LNCAP (cell line): ENCODE measurements around the gene E2F3.

Source experiments
- TF ChIP-seq, protein P1 (sequence below): fragments of 450-650 bp; IDR thresholded peaks from 2 replicates; pipeline ENCODE4 v1.5.1; 2017; ENCODE audit warnings: mild to moderate bottlenecking

E2F3 gene

DNA sequence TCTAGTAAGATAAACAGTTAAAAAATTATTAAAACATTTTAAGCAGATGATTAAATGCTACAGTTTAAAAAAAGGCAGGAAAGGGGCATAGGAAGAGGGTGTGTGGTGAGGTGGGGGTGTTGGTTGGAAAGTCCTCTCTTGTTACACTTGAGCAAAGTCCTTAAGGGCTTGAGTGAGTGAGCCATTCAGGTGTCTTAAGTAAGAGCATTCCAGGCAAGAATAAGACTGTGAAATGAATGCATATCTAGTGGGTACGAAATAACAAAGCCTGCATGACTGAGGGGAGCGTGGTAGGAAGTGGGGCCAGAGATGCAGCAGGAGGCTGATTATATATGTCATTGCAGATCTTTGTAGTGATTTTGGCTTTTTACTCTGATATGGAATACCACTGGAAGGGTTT, 137.7 kb downstream of the E2F3 start:
- TF ChIP-seq, protein P1, sequence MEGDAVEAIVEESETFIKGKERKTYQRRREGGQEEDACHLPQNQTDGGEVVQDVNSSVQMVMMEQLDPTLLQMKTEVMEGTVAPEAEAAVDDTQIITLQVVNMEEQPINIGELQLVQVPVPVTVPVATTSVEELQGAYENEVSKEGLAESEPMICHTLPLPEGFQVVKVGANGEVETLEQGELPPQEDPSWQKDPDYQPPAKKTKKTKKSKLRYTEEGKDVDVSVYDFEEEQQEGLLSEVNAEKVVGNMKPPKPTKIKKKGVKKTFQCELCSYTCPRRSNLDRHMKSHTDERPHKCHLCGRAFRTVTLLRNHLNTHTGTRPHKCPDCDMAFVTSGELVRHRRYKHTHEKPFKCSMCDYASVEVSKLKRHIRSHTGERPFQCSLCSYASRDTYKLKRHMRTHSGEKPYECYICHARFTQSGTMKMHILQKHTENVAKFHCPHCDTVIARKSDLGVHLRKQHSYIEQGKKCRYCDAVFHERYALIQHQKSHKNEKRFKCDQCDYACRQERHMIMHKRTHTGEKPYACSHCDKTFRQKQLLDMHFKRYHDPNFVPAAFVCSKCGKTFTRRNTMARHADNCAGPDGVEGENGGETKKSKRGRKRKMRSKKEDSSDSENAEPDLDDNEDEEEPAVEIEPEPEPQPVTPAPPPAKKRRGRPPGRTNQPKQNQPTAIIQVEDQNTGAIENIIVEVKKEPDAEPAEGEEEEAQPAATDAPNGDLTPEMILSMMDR, result no peak

DNA sequence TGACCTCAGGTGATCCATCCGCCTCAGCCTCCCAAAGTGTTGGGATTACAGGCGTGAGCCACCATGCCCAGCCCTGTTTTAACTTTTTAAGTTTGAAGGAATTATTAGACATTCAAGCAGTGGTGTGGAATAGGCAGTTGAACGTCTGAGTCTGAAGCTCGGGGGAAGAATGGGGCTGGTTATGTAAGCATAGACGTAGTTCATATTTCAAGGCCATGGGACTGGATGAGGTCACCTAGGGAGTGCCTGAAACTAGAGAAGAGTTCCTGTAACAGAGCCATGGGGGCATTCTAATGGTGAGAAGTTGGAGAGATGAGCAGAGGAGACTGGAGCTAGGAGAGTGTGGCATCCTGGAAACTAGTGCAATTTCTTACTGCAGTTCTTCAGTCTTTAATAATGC, 139.0 kb downstream of the E2F3 start:
- TF ChIP-seq, protein P1, result no peak

DNA sequence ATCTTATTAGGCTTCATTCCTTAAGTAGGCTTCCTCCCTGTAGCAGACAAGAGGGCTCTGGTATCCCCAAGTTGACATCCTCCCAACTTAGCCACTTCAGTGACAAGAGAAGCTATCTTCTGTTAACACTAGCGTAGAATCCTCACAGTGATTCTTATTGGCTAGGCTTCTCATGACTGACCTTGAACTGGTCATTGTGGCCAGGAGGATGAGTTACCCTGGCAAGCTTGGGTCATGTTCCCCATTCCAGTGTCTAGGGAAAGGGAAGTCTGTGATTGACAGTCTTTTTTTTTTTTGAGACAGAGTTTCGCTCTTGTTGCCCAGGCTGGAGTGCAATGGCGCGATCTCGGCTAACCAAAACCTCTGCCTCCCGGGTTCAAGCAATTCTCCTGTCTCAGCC, 139.7 kb downstream of the E2F3 start:
- TF ChIP-seq, protein P1, result no peak

DNA sequence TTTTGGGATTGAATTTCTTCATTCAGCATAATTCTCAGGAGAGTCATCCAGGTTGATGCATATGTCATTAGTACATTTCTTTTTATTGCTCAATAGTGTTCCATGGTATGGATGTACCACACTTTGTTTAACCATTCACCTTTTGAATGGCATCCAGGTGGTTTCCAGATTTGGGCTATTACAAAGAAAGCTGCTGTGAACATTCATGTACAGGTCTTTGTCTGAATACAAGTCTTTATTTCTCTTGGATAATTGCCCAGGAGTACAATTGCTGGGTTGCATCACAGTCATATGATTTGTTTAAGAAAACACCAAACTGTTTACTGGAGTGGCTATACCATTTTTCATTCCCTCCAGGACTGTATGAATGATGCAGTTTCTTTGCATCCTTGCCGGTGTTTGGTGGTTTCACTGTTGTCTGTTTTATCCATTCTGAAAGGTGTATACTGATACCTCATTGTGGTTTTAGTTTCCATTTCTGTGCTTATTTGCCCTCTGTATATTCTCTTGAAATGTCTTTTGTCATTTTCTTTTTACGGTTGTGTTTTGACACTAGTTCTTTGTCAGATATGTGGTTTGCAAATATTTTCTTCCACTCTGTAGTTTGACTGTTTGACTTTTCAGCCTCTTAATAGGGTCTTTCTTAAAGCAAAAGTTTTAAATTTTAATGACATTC, 141.4 kb downstream of the E2F3 start:
- TF ChIP-seq, protein P1, result no peak
